Adrenal gland (tissue), 5 donors: ENCODE data around the gene ATP8A2.

Experiments used
- POLR2A ChIP-seq, 2 donors: fragments of 450-650 bp; IDR thresholded peaks; one replicate each; pipeline ENCODE4 v1.6.1; 2017; ENCODE audit warnings: antibody characterized with exemption in 2 of 2, mild to moderate bottlenecking in 2 of 2, moderate library complexity in 1 of 2
- TF ChIP-seq, protein P1 (sequence below), 6 experiments: fragments of 450-650 bp in 4 of 6; fragments of 200-600 bp in 2 of 6; sonication (generic) in 1 of 6; IDR thresholded peaks; 1 replicate in 5 of 6; 2 replicates in 1 of 6; pipeline versions ENCODE4 v1.5.1 to v1.8.0; 2016 to 2021; ENCODE audit warnings: antibody characterized with exemption in 6 of 6, mild to moderate bottlenecking in 2 of 6, moderate library complexity in 1 of 6
- donor health status: DM: no; HTN: no; CAD: no.

DNA sequence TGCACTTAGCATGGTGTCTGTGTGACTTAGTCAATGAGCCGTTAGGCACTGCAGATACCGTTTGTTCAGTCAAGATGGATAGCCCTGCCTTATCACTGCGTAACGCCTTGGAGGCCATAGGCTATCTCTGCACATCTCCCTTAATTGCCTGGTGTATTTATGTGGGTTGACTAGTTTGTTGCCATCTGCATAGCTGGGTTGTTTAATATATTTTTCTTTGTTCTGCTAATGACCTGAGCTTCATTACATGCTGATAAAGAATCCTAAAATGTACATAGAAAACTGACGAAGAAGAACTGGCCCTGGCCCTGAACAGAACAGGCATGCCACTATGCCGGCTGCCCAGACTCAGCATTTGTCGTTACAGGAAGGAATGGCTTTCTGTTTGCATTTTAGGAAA, 382.2 kb downstream of the ATP8A2 start:
- TF ChIP-seq, protein P1, sequence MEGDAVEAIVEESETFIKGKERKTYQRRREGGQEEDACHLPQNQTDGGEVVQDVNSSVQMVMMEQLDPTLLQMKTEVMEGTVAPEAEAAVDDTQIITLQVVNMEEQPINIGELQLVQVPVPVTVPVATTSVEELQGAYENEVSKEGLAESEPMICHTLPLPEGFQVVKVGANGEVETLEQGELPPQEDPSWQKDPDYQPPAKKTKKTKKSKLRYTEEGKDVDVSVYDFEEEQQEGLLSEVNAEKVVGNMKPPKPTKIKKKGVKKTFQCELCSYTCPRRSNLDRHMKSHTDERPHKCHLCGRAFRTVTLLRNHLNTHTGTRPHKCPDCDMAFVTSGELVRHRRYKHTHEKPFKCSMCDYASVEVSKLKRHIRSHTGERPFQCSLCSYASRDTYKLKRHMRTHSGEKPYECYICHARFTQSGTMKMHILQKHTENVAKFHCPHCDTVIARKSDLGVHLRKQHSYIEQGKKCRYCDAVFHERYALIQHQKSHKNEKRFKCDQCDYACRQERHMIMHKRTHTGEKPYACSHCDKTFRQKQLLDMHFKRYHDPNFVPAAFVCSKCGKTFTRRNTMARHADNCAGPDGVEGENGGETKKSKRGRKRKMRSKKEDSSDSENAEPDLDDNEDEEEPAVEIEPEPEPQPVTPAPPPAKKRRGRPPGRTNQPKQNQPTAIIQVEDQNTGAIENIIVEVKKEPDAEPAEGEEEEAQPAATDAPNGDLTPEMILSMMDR (IDR thresholded peaks at IDR 0.05) = no peak
- no peak for TF ChIP-seq POLR2A (IDR thresholded peaks at IDR 0.05)
